ENCODE measurements around the gene CDH4. TPM values are rescaled to one million over a fixed set of nuclear protein-coding genes. Genes with fewer than 3 reads are reported as not detected.

Gene CDH4
- total and polyA plus RNA-seq, 5 donors from 2014 or later = 0.07 to 0.69 (median 0.49) TPM; not detected in 1

DNA sequence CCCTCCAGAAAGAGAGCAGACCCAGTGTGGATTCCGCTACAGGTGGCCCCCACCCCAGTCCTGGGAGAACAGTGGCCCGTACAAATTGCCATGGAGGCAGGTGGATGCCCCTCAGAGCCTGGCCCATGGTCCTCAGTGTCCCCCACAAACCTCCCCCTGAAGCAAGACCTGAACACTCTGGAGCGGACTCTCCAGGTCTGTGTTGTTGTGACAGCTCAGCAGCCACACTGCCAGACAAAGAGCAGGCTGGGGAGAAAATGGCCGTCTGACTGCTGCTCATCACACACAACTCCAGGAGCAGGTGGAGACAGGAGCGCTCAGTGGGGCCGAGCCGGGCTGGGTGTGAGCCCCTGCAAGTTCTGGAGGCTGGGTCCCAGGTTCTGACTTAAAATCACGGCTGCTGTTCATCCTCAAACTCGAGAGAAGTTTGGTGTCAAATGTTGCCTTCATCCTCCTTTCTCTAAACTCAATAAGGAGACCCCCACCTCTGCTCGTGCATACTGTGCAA, 241.8 kb downstream of the CDH4 start:
- Mint-ChIP-seq H3K4me1 (peaks cover 0 to 10% (median 7%) of the 10 kb centered on the region in 4 donors), H3K36me3 (no peaks in the 10 kb centered on the region)

DNA sequence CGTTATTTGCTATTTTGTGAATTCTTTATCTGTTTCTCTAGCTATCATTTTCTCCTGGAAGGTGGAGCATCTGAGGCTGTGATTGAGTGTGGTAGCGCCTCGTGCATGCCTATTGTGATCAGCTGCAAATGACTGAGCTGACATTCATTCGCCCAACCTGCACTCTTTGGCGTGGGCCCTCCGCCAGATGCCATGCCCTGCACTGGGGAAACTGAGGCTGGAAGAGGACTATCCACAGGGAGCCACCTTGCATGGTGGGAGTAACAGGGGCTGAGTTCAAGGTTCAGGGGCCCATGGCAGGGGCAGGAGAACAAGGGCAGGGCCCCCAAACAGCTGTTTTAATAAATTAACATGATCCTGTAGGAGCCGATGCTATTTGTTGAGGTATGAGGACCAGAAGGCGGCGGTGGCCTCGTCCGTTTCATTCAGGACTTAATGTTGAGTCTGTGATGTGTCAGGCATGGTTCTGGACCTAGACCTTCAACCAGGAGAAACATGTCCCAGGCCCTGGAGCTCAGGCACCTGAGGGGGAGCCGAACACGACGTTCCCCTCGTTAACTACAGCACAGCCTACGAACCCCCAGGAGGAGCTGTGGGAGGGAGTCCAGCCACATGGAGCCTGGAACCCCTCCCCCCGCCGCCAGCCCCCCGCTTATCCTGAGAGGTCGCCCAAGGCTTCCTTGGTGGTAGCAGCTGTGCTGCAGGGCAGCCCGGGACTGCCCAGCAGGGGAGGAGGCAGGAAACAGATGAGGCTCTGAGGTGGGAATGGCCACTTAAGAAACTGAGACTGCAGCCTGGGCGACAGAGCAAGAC, 242.9 kb downstream of the CDH4 start:
- Histone ChIP-seq H3K27ac (ENCODE audit: insufficient read depth, low read length, poor library complexity, severe bottlenecking) (no peak overlapping the region), H3K4me3 (ENCODE audit: low read depth, low read length) (no peak overlapping the region), H3K36me3 (ENCODE audit: control insufficient read depth, insufficient read depth, low read length) (no peaks in the 10 kb centered on the region), H3K4me1 (ENCODE audit: control insufficient read depth, insufficient read depth, low read length, poor library complexity, severe bottlenecking) (no peaks in the 10 kb centered on the region), H3K9me3 (ENCODE audit: control insufficient read depth in 2 of 2, low read length in 2 of 2) (no peaks in the 10 kb centered on the region), H3K27me3 (ENCODE audit: control insufficient read depth, insufficient read depth, low read length) (no peaks in the 10 kb centered on the region)
- Mint-ChIP-seq H3K27ac (no peak overlapping the region), H3K4me1 (peaks cover 0 to 10% (median 7%) of the 10 kb centered on the region in 4 donors), H3K27me3 (no peaks in the 10 kb centered on the region), H3K9me3 (peaks cover 0 to 5% (median 0%) of the 10 kb centered on the region in 7 donors), H3K4me3 (no peak overlapping the region), H3K36me3 (no peaks in the 10 kb centered on the region)
- ATAC-seq (ENCODE audit: low read depth in 2 of 2) (no peak), DNase-seq (no peak)

More for the DNA sequence above, 241.8 kb downstream of the CDH4 start:
- Histone ChIP-seq H3K9me3 (ENCODE audit: control insufficient read depth in 2 of 2, low read length in 2 of 2) (no peaks in the 10 kb centered on the region), H3K36me3 (ENCODE audit: control insufficient read depth, insufficient read depth, low read length) (no peaks in the 10 kb centered on the region), H3K4me3 (ENCODE audit: low read depth, low read length) (no peak overlapping the region), H3K4me1 (ENCODE audit: control insufficient read depth, insufficient read depth, low read length, poor library complexity, severe bottlenecking) (no peaks in the 10 kb centered on the region), H3K27ac (ENCODE audit: insufficient read depth, low read length, poor library complexity, severe bottlenecking) (no peak overlapping the region), H3K27me3 (ENCODE audit: control insufficient read depth, insufficient read depth, low read length) (no peaks in the 10 kb centered on the region)
- no peak overlapping the region for H3K27ac Mint-ChIP-seq
- peaks cover 0 to 5% (median 0%) of the 10 kb centered on the region in 7 donors for H3K9me3 Mint-ChIP-seq
- H3K4me3 Mint-ChIP-seq = no peak overlapping the region
- no peak for ATAC-seq (ENCODE audit: low read depth in 2 of 2)
- no peak for DNase-seq
- no peaks in the 10 kb centered on the region for H3K27me3 Mint-ChIP-seq

DNA sequence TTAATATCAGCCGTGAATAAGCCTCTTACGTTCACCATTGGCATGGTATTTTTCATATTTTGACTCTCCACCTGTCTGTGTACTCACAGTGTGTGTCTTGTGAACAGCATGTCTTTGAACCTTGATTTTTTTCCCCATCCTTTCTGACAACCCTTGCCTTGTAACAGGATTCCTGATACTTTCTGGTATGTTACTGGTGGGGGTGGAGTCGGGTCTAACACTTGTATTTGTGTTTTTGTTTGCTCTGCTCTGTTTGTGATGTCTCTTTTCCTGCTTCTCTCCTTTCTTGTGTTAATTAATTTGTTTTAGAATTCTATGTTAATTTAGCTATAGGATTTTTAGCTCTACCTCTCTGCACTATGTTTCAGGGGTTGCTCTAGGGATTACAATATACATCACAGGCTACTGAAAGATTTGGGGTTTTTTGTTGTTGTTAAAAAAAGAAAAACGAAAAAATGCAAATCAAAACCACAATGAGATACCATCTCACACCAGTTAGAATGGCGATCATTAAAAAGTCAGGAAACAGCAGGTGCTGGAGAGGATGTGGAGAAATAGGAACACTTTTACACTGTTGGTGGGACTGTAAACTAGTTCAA, 245.1 kb downstream of the CDH4 start:
- Histone ChIP-seq H3K4me1 (ENCODE audit: control insufficient read depth, insufficient read depth, low read length, poor library complexity, severe bottlenecking) (peaks cover 7% of the 10 kb centered on the region), H3K36me3 (ENCODE audit: control insufficient read depth, insufficient read depth, low read length) (no peaks in the 10 kb centered on the region), H3K27me3 (ENCODE audit: control insufficient read depth, insufficient read depth, low read length) (no peaks in the 10 kb centered on the region), H3K27ac (ENCODE audit: insufficient read depth, low read length, poor library complexity, severe bottlenecking) (no peak overlapping the region), H3K9me3 (ENCODE audit: control insufficient read depth in 2 of 2, low read length in 2 of 2) (no peaks in the 10 kb centered on the region), H3K4me3 (ENCODE audit: low read depth, low read length) (no peak overlapping the region)
- Mint-ChIP-seq H3K27me3 (no peaks in the 10 kb centered on the region), H3K36me3 (no peaks in the 10 kb centered on the region), H3K4me1 (peaks cover 4 to 17% (median 13%) of the 10 kb centered on the region in 4 donors), H3K9me3 (peaks cover 0 to 5% (median 0%) of the 10 kb centered on the region in 7 donors), H3K27ac (peak overlapping the region in 1 of 3 donors; percentile 32), H3K4me3 (no peak overlapping the region)
- ATAC-seq (ENCODE audit: low read depth in 2 of 2) (no peak), DNase-seq (no peak)

DNA sequence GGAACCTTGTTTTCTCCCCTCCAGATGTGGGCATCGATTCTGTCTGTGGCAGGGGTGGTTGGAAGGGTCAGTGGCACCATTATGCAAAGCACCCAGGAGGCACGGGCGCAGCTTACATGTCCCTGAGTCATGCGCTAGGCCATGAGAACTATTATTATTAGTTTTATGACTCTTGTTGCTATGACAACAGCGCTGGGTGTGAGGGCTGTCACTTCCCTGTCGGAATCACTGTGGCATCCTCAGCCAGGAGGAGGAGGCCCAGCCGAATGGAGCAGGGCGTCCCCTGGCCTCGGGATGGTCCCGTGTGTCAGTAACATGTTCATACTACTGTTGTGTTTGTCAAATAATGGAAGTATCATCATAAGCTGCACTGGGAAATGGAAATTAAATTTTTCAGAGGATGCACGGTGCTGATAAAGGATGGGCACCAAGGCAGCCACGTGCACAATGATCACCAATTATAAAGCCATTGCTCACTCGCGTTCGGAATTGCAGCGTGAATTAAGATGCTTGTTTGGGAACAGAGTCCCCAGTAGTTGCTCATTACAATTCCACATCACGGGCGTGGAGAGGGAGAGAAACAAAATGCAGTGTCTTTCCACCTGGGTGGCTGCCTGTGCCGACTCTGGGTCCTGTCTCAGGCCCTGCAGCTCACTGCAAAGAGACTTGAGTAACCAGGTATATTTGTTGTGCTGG, 247.9 kb downstream of the CDH4 start:
- no peaks in the 10 kb centered on the region for H3K9me3 ChIP-seq (ENCODE audit: control insufficient read depth in 2 of 2, low read length in 2 of 2)
- Mint-ChIP-seq H3K36me3 (no peaks in the 10 kb centered on the region), H3K27ac (no peak overlapping the region), H3K4me3 (no peak overlapping the region), H3K4me1 (peaks cover 4 to 17% (median 13%) of the 10 kb centered on the region in 4 donors), H3K9me3 (peaks cover 0 to 5% (median 0%) of the 10 kb centered on the region in 7 donors), H3K27me3 (no peaks in the 10 kb centered on the region)
- no peak for ATAC-seq (ENCODE audit: low read depth in 2 of 2)
- H3K27ac ChIP-seq (ENCODE audit: insufficient read depth, low read length, poor library complexity, severe bottlenecking) = no peak overlapping the region
- no peak for DNase-seq
- H3K27me3 ChIP-seq (ENCODE audit: control insufficient read depth, insufficient read depth, low read length) = no peaks in the 10 kb centered on the region
- peaks cover 7% of the 10 kb centered on the region for H3K4me1 ChIP-seq (ENCODE audit: control insufficient read depth, insufficient read depth, low read length, poor library complexity, severe bottlenecking)
- H3K36me3 ChIP-seq (ENCODE audit: control insufficient read depth, insufficient read depth, low read length) = no peaks in the 10 kb centered on the region
- H3K4me3 ChIP-seq (ENCODE audit: low read depth, low read length) = no peak overlapping the region

DNA sequence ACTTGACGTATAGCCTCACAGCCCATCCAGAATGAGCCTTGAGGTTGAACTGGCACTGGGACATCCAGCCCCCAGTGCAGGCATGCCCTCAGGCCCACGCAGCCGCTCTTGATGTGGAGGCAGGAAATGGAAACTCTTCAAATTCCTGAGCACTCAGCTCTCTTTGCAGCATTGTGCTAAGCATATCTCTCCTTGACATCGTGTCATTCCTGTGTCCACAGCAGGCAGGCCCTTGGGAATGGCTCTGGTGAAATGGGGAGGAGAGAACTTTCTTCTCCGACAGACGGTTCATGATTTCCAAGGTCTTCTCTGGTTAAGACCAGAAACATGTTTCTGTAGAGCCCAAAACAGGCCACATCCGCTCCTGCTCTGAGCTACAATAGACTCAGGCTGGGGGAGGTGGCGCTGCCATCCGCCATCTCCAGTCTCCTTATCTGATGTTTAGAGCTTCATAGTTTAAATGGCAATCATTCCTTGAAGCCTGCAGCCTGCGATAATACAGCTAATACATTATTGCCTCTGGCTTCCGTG, 248.8 kb downstream of the CDH4 start:
- peak overlapping the region in 1 of 4 donors; percentile 65 for H3K4me3 Mint-ChIP-seq
- no peaks in the 10 kb centered on the region for H3K27me3 Mint-ChIP-seq
- ATAC-seq (ENCODE audit: low read depth in 2 of 2) = no peak

DNA sequence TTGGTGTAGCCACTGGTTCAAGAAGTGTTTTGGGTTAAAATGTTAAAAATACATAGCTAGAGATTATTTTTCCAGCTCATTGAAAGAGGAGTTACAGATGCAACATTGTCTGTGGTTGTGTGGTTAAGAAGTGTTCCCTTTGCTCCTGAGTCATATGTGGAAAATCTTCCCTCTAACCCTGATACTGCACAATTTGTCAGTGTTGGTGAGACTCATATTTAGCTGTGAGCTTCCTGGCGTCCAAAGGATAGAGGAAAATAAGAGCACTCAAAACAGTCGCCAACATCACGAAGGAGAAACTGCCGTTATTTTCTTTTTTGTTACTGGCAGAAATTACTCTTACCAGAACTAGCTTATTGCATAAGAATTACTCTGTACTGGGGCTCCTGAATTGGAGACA, 250.4 kb downstream of the CDH4 start:
- H3K4me1 Mint-ChIP-seq = peaks cover 0 to 11% (median 6%) of the 10 kb centered on the region in 4 donors
- H3K36me3 Mint-ChIP-seq = no peaks in the 10 kb centered on the region
- Histone ChIP-seq H3K36me3 (ENCODE audit: control insufficient read depth, insufficient read depth, low read length) (no peaks in the 10 kb centered on the region), H3K9me3 (ENCODE audit: control insufficient read depth in 2 of 2, low read length in 2 of 2) (no peaks in the 10 kb centered on the region), H3K4me3 (ENCODE audit: low read depth, low read length) (no peak overlapping the region), H3K27me3 (ENCODE audit: control insufficient read depth, insufficient read depth, low read length) (no peaks in the 10 kb centered on the region), H3K27ac (ENCODE audit: insufficient read depth, low read length, poor library complexity, severe bottlenecking) (no peak overlapping the region), H3K4me1 (ENCODE audit: control insufficient read depth, insufficient read depth, low read length, poor library complexity, severe bottlenecking) (peaks cover 7% of the 10 kb centered on the region)
- no peaks in the 10 kb centered on the region for H3K27me3 Mint-ChIP-seq
- DNase-seq (no peak), ATAC-seq (ENCODE audit: low read depth in 2 of 2) (no peak)
- H3K27ac Mint-ChIP-seq = no peak overlapping the region
- H3K9me3 Mint-ChIP-seq = peaks cover 0 to 2% (median 0%) of the 10 kb centered on the region in 7 donors
- no peak overlapping the region for H3K4me3 Mint-ChIP-seq

More for the DNA sequence above, 248.8 kb downstream of the CDH4 start:
- Mint-ChIP-seq H3K4me1 (peaks cover 4 to 17% (median 13%) of the 10 kb centered on the region in 4 donors), H3K9me3 (peaks cover 0 to 5% (median 0%) of the 10 kb centered on the region in 7 donors), H3K27ac (peak overlapping the region in 2 of 3 donors; percentile 38 to 40), H3K36me3 (no peaks in the 10 kb centered on the region)
- Histone ChIP-seq H3K36me3 (ENCODE audit: control insufficient read depth, insufficient read depth, low read length) (no peaks in the 10 kb centered on the region), H3K27me3 (ENCODE audit: control insufficient read depth, insufficient read depth, low read length) (no peaks in the 10 kb centered on the region), H3K27ac (ENCODE audit: insufficient read depth, low read length, poor library complexity, severe bottlenecking) (no peak overlapping the region), H3K9me3 (ENCODE audit: control insufficient read depth in 2 of 2, low read length in 2 of 2) (no peaks in the 10 kb centered on the region), H3K4me3 (ENCODE audit: low read depth, low read length) (no peak overlapping the region), H3K4me1 (ENCODE audit: control insufficient read depth, insufficient read depth, low read length, poor library complexity, severe bottlenecking) (peaks cover 7% of the 10 kb centered on the region)
- peak in 1 of 3 donors; percentile 37 for DNase-seq

DNA sequence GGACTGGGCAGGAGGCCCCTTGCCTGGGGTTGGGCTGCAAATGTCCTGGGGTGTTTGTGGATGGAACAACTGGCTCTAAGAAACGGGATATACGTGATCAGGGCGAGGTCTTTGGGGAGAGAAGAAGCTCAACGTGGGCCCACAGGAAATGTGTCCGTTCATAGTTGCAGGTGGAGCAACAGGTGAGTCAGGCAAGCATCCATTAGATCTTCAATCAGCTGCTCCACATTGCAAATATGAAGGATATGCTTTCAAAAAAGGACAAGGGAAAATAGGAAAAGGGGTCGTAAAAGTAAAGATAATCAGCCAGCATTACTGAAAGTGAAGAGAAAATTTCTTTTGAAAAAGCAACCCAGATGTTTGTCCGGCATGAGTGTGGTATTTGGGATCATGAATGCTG, 251.0 kb downstream of the CDH4 start:
- Mint-ChIP-seq H3K36me3 (no peaks in the 10 kb centered on the region), H3K4me1 (peaks cover 0 to 11% (median 6%) of the 10 kb centered on the region in 4 donors), H3K4me3 (peak overlapping the region in 1 of 4 donors; percentile 28), H3K9me3 (peaks cover 0 to 2% (median 0%) of the 10 kb centered on the region in 7 donors), H3K27me3 (no peaks in the 10 kb centered on the region), H3K27ac (no peak overlapping the region)
- H3K27me3 ChIP-seq (ENCODE audit: control insufficient read depth, insufficient read depth, low read length) = no peaks in the 10 kb centered on the region
- H3K4me3 ChIP-seq (ENCODE audit: low read depth, low read length) = no peak overlapping the region
- peaks cover 7% of the 10 kb centered on the region for H3K4me1 ChIP-seq (ENCODE audit: control insufficient read depth, insufficient read depth, low read length, poor library complexity, severe bottlenecking)
- no peak for ATAC-seq (ENCODE audit: low read depth in 2 of 2)
- no peak for DNase-seq
- no peaks in the 10 kb centered on the region for H3K36me3 ChIP-seq (ENCODE audit: control insufficient read depth, insufficient read depth, low read length)
- H3K9me3 ChIP-seq (ENCODE audit: control insufficient read depth in 2 of 2, low read length in 2 of 2) = no peaks in the 10 kb centered on the region
- no peak overlapping the region for H3K27ac ChIP-seq (ENCODE audit: insufficient read depth, low read length, poor library complexity, severe bottlenecking)

Data from CD4-positive, CD25-positive, alpha-beta regulatory T cell (primary cell).